Measurements from ENCODE around the gene UCP1.

The UCP1 gene

GRCh38 chr4:140568507-140569306, at the start of gene UCP1:
TSS of gene UCP1 (minus strand) at chr4:140568961. CDS start at chr4:140568729, 232 bp downstream.
- peaks cover 9% of the 10 kb centered on the region; the same call in 1 of the 2 replicates for H3K4me1 ChIP-seq (ENCODE audit: insufficient read depth, low read length)
- no peak within 1 kb of the TSS for H3K27ac ChIP-seq (ENCODE audit: low read length)
- no peaks in the 10 kb centered on the region for H3K36me3 ChIP-seq (ENCODE audit: insufficient read depth, low read depth, low read length)
- no peak within 1 kb of the TSS; the same call in 1 of the 2 replicates for H3K9ac ChIP-seq (ENCODE audit: low read depth, low read length)
- peak within 1 kb of the TSS; percentile 77 for H3K4me3 ChIP-seq (ENCODE audit: low read length)
- peaks cover 80% of the 10 kb centered on the region for H3K27me3 ChIP-seq (ENCODE audit: insufficient read depth, low read length)
- no peaks in the 10 kb centered on the region; the same call in 1 of the 2 replicates for H3K9me3 ChIP-seq (ENCODE audit: insufficient read depth, low read depth, low read length)

GRCh38 chr4:140617499-140618248, 48.9 kb upstream of the UCP1 start:
- Histone ChIP-seq H3K27me3 (ENCODE audit: insufficient read depth, low read length) (no peaks in the 10 kb centered on the region), H3K9me3 (ENCODE audit: insufficient read depth, low read depth, low read length) (no peaks in the 10 kb centered on the region), H3K4me1 (ENCODE audit: insufficient read depth, low read length) (peaks cover 17% of the 10 kb centered on the region), H3K9ac (ENCODE audit: low read depth, low read length) (no peak overlapping the region), H3K27ac (ENCODE audit: low read length) (no peak overlapping the region), H3K4me3 (ENCODE audit: low read length) (no peak overlapping the region), H3K36me3 (ENCODE audit: insufficient read depth, low read depth, low read length) (no peaks in the 10 kb centered on the region)

GRCh38 chr4:140615451-140615850, 46.7 kb upstream of the UCP1 start:
- H3K4me1 ChIP-seq (ENCODE audit: insufficient read depth, low read length): peaks cover 17% of the 10 kb centered on the region
- H3K9ac ChIP-seq (ENCODE audit: low read depth, low read length): no peak overlapping the region
- H3K27ac ChIP-seq (ENCODE audit: low read length): no peak overlapping the region
- no peak overlapping the region for H3K4me3 ChIP-seq (ENCODE audit: low read length)
- H3K36me3 ChIP-seq (ENCODE audit: insufficient read depth, low read depth, low read length): no peaks in the 10 kb centered on the region
- H3K27me3 ChIP-seq (ENCODE audit: insufficient read depth, low read length): no peaks in the 10 kb centered on the region
- no peaks in the 10 kb centered on the region for H3K9me3 ChIP-seq (ENCODE audit: insufficient read depth, low read depth, low read length)

- Histone ChIP-seq H3K4me3 (ENCODE audit: low read length) (no peak overlapping the region), H3K36me3 (ENCODE audit: insufficient read depth, low read depth, low read length) (no peaks in the 10 kb centered on the region), H3K4me1 (ENCODE audit: insufficient read depth, low read length) (peaks cover 7% of the 10 kb centered on the region), H3K27ac (ENCODE audit: low read length) (no peak overlapping the region), H3K27me3 (ENCODE audit: insufficient read depth, low read length) (no peaks in the 10 kb centered on the region), H3K9me3 (ENCODE audit: insufficient read depth, low read depth, low read length) (no peaks in the 10 kb centered on the region), H3K9ac (ENCODE audit: low read depth, low read length) (no peak overlapping the region)
Observed at GRCh38 chr4:140612357-140612756, 43.6 kb upstream of the UCP1 start.

GRCh38 chr4:140611854-140612253, 43.1 kb upstream of the UCP1 start:
- Histone ChIP-seq H3K27me3 (ENCODE audit: insufficient read depth, low read length) (no peaks in the 10 kb centered on the region), H3K9ac (ENCODE audit: low read depth, low read length) (no peak overlapping the region), H3K4me1 (ENCODE audit: insufficient read depth, low read length) (peaks cover 2% of the 10 kb centered on the region; the same call in 1 of the 2 replicates), H3K27ac (ENCODE audit: low read length) (no peak overlapping the region), H3K9me3 (ENCODE audit: insufficient read depth, low read depth, low read length) (no peaks in the 10 kb centered on the region), H3K4me3 (ENCODE audit: low read length) (no peak overlapping the region), H3K36me3 (ENCODE audit: insufficient read depth, low read depth, low read length) (no peaks in the 10 kb centered on the region)

GRCh38 chr4:140609548-140610425, 41.0 kb upstream of the UCP1 start:
- no peak overlapping the region for H3K4me3 ChIP-seq (ENCODE audit: low read length)
- H3K9me3 ChIP-seq (ENCODE audit: insufficient read depth, low read depth, low read length): no peaks in the 10 kb centered on the region
- H3K9ac ChIP-seq (ENCODE audit: low read depth, low read length): no peak overlapping the region
- H3K27ac ChIP-seq (ENCODE audit: low read length): no peak overlapping the region
- H3K27me3 ChIP-seq (ENCODE audit: insufficient read depth, low read length): no peaks in the 10 kb centered on the region
- H3K4me1 ChIP-seq (ENCODE audit: insufficient read depth, low read length): no peaks in the 10 kb centered on the region
- H3K36me3 ChIP-seq (ENCODE audit: insufficient read depth, low read depth, low read length): no peaks in the 10 kb centered on the region

- H3K9me3 ChIP-seq (ENCODE audit: insufficient read depth, low read depth, low read length): no peaks in the 10 kb centered on the region
- peaks cover 2% of the 10 kb centered on the region; the same call in 1 of the 2 replicates for H3K4me1 ChIP-seq (ENCODE audit: insufficient read depth, low read length)
- H3K36me3 ChIP-seq (ENCODE audit: insufficient read depth, low read depth, low read length): no peaks in the 10 kb centered on the region
- H3K4me3 ChIP-seq (ENCODE audit: low read length): no peak overlapping the region
- H3K27ac ChIP-seq (ENCODE audit: low read length): no peak overlapping the region
- no peaks in the 10 kb centered on the region for H3K27me3 ChIP-seq (ENCODE audit: insufficient read depth, low read length)
- no peak overlapping the region for H3K9ac ChIP-seq (ENCODE audit: low read depth, low read length)
Observed at GRCh38 chr4:140607852-140608251, 39.1 kb upstream of the UCP1 start.

- H3K9me3 ChIP-seq (ENCODE audit: insufficient read depth, low read depth, low read length): no peaks in the 10 kb centered on the region
- H3K36me3 ChIP-seq (ENCODE audit: insufficient read depth, low read depth, low read length): no peaks in the 10 kb centered on the region
- peaks cover 5% of the 10 kb centered on the region; the same call in 1 of the 2 replicates for H3K4me1 ChIP-seq (ENCODE audit: insufficient read depth, low read length)
- H3K9ac ChIP-seq (ENCODE audit: low read depth, low read length): no peak overlapping the region
- H3K27me3 ChIP-seq (ENCODE audit: insufficient read depth, low read length): no peaks in the 10 kb centered on the region
- no peak overlapping the region for H3K27ac ChIP-seq (ENCODE audit: low read length)
- H3K4me3 ChIP-seq (ENCODE audit: low read length): no peak overlapping the region
Observed at GRCh38 chr4:140604544-140604943, 35.8 kb upstream of the UCP1 start.

- no peaks in the 10 kb centered on the region for H3K36me3 ChIP-seq (ENCODE audit: insufficient read depth, low read depth, low read length)
Observed at GRCh38 chr4:140603286-140603685, 34.5 kb upstream of the UCP1 start.

GRCh38 chr4:140602714-140603113, 34.0 kb upstream of the UCP1 start:
- H3K36me3 ChIP-seq (ENCODE audit: insufficient read depth, low read depth, low read length): no peaks in the 10 kb centered on the region
- H3K4me1 ChIP-seq (ENCODE audit: insufficient read depth, low read length): peaks cover 5% of the 10 kb centered on the region; the same call in 1 of the 2 replicates
- no peak overlapping the region for H3K4me3 ChIP-seq (ENCODE audit: low read length)

More at GRCh38 chr4:140603286-140603685, 34.5 kb upstream of the UCP1 start:
- Histone ChIP-seq H3K9ac (ENCODE audit: low read depth, low read length) (no peak overlapping the region), H3K4me1 (ENCODE audit: insufficient read depth, low read length) (peaks cover 5% of the 10 kb centered on the region; the same call in 1 of the 2 replicates), H3K27me3 (ENCODE audit: insufficient read depth, low read length) (no peaks in the 10 kb centered on the region), H3K27ac (ENCODE audit: low read length) (no peak overlapping the region), H3K9me3 (ENCODE audit: insufficient read depth, low read depth, low read length) (no peaks in the 10 kb centered on the region), H3K4me3 (ENCODE audit: low read length) (no peak overlapping the region)

GRCh38 chr4:140600408-140600807, 31.6 kb upstream of the UCP1 start:
- no peaks in the 10 kb centered on the region for H3K27me3 ChIP-seq (ENCODE audit: insufficient read depth, low read length)
- H3K9me3 ChIP-seq (ENCODE audit: insufficient read depth, low read depth, low read length): no peaks in the 10 kb centered on the region
- no peak overlapping the region for H3K27ac ChIP-seq (ENCODE audit: low read length)
- no peaks in the 10 kb centered on the region for H3K36me3 ChIP-seq (ENCODE audit: insufficient read depth, low read depth, low read length)
- H3K4me3 ChIP-seq (ENCODE audit: low read length): no peak overlapping the region
- H3K9ac ChIP-seq (ENCODE audit: low read depth, low read length): no peak overlapping the region
- H3K4me1 ChIP-seq (ENCODE audit: insufficient read depth, low read length): peaks cover 5% of the 10 kb centered on the region; the same call in 1 of the 2 replicates

More at GRCh38 chr4:140602714-140603113, 34.0 kb upstream of the UCP1 start:
- Histone ChIP-seq H3K27ac (ENCODE audit: low read length) (no peak overlapping the region), H3K9me3 (ENCODE audit: insufficient read depth, low read depth, low read length) (no peaks in the 10 kb centered on the region), H3K27me3 (ENCODE audit: insufficient read depth, low read length) (no peaks in the 10 kb centered on the region), H3K9ac (ENCODE audit: low read depth, low read length) (no peak overlapping the region)
